WTC11 (cell line): ENCODE data around the gene FDXR. TPM values are rescaled to one million over a fixed set of nuclear protein-coding genes. Genes with fewer than 3 reads are reported as not detected.
A peak's percentile ranks its signal among the peaks of the same experiment; 100 is the strongest.

Source experiments
- ATAC-seq: fragments of 200-7000 bp; cut with Tn5 transposase; 2 replicates; pipeline ENCODE4 v1.10.0; 2021; ENCODE audit warnings: mild to moderate bottlenecking, moderate library complexity
- CTCF ChIA-PET: fragments of 300-600 bp; sonication (Branson Sonifier 250); formaldehyde crosslinking; loops from one replicate; lab custom pipeline; 2021; ENCODE audit warnings: antibody characterized with exemption; lab: Charles Lee
- POLR2A ChIA-PET: fragments of 350-600 bp; sonication (Branson Sonifier 250); formaldehyde crosslinking; loops from one replicate; lab custom pipeline; 2021; ENCODE audit warnings: antibody characterized with exemption; lab: Charles Lee
- DNase-seq: peaks from one replicate; pipeline ENCODE4 v3.0.0; 2021; ENCODE audit warnings: low spot score
- H3K27ac Mint-ChIP-seq: 2 replicates; pipeline ENCODE4 v1.8.0; 2021; ENCODE audit warnings: mixed read lengths
- H3K27me3 Mint-ChIP-seq: 2 replicates; pipeline ENCODE4 v1.8.0; 2021; ENCODE audit warnings: low read depth, mild to moderate bottlenecking, moderate library complexity, mixed read lengths
- H3K36me3 Mint-ChIP-seq: 2 replicates; pipeline ENCODE4 v1.8.0; 2021; ENCODE audit warnings: mixed read lengths
- H3K4me1 Mint-ChIP-seq: 2 replicates; pipeline ENCODE4 v1.8.0; 2022; ENCODE audit warnings: mixed read lengths
- H3K4me3 Mint-ChIP-seq: 2 replicates; pipeline ENCODE4 v1.8.0; 2021; ENCODE audit warnings: mild to moderate bottlenecking, moderate library complexity, mixed read lengths
- H3K9me3 Mint-ChIP-seq: 2 replicates; pipeline ENCODE4 v1.8.0; 2021; ENCODE audit warnings: mixed read lengths
- CREM ChIP-seq: sonication (generic); formaldehyde crosslinking; IDR thresholded peaks from 2 replicates; pipeline ENCODE4 v1.8.1; 2022; ENCODE audit warnings: mild to moderate bottlenecking, missing genetic modification reagents, moderate library complexity
- CTCF ChIP-seq: fragments of 200-600 bp; IDR thresholded peaks from 2 replicates; pipeline ENCODE4 v1.8.0; 2022; ENCODE audit warnings: antibody characterized with exemption
- ELF4 ChIP-seq: sonication (generic); formaldehyde crosslinking; IDR thresholded peaks from 2 replicates; pipeline ENCODE4 v1.8.1; 2022; ENCODE audit warnings: low read depth, mild to moderate bottlenecking, moderate library complexity, missing genetic modification reagents
- FOXJ3 ChIP-seq: sonication (generic); formaldehyde crosslinking; IDR thresholded peaks from 2 replicates; pipeline ENCODE4 v1.9.0; 2021; ENCODE audit warnings: missing genetic modification reagents, mild to moderate bottlenecking, borderline replicate concordance
- FOXP1 ChIP-seq: sonication (generic); formaldehyde crosslinking; IDR thresholded peaks from 2 replicates; pipeline ENCODE4 v1.8.0; 2022; ENCODE audit warnings: missing genetic modification reagents, mild to moderate bottlenecking, moderate library complexity, borderline replicate concordance
- GABPB1 ChIP-seq: sonication (generic); formaldehyde crosslinking; IDR thresholded peaks from 2 replicates; pipeline ENCODE4 v1.8.1; 2023; ENCODE audit warnings: mild to moderate bottlenecking, missing genetic modification reagents
- HMGXB4 ChIP-seq: sonication (generic); formaldehyde crosslinking; IDR thresholded peaks from 2 replicates; pipeline ENCODE4 v1.8.1; 2023; ENCODE audit warnings: mild to moderate bottlenecking, moderate library complexity, missing genetic modification reagents
- OVOL2 ChIP-seq: fragments of 250-450 bp; sonication (Bioruptor Pico); IDR thresholded peaks from 2 replicates; pipeline ENCODE4 v1.9.0; 2021; ENCODE audit warnings: mild to moderate bottlenecking, borderline replicate concordance
- SMAD4 ChIP-seq: sonication (generic); formaldehyde crosslinking; IDR thresholded peaks from 2 replicates; pipeline ENCODE4 v1.8.0; 2022; ENCODE audit warnings: mild to moderate bottlenecking, missing genetic modification reagents
- SOX15 ChIP-seq: fragments of 250-450 bp; sonication (Bioruptor Pico); IDR thresholded peaks from 2 replicates; pipeline ENCODE4 v1.9.0; 2021; ENCODE audit warnings: mild to moderate bottlenecking
- STAT6 ChIP-seq: sonication (generic); formaldehyde crosslinking; conservative IDR thresholded peaks from 2 replicates; pipeline ENCODE4 v1.8.1; 2023; ENCODE audit warnings: mild to moderate bottlenecking, low read depth, missing genetic modification reagents, moderate library complexity
- TEAD4 ChIP-seq: sonication (generic); formaldehyde crosslinking; IDR thresholded peaks from 2 replicates; pipeline ENCODE4 v1.8.0; 2022; ENCODE audit warnings: mild to moderate bottlenecking, missing genetic modification reagents
- USF1 ChIP-seq: sonication (generic); formaldehyde crosslinking; IDR thresholded peaks from 2 replicates; pipeline ENCODE4 v1.8.0; 2022; ENCODE audit warnings: mild to moderate bottlenecking, missing genetic modification reagents
- ZBTB21 ChIP-seq: sonication (generic); formaldehyde crosslinking; IDR thresholded peaks from 2 replicates; pipeline ENCODE4 v1.8.1; 2023; ENCODE audit warnings: mild to moderate bottlenecking, missing genetic modification reagents, borderline replicate concordance
- ZNF121 ChIP-seq: sonication (generic); formaldehyde crosslinking; IDR thresholded peaks from 2 replicates; pipeline ENCODE4 v1.8.0; 2023; ENCODE audit warnings: missing genetic modification reagents
- ZNF138 ChIP-seq: sonication (generic); formaldehyde crosslinking; conservative IDR thresholded peaks from 2 replicates; pipeline ENCODE4 v1.8.1; 2022; ENCODE audit warnings: mild to moderate bottlenecking, moderate library complexity, missing genetic modification reagents
- ZNF423 ChIP-seq: fragments of 250-450 bp; sonication (Bioruptor Pico); IDR thresholded peaks from 2 replicates; pipeline ENCODE4 v2.1.2; 2022; ENCODE audit warnings: mild to moderate bottlenecking, moderate library complexity
- total RNA-seq: library from RNA; stranded (reverse); gene quantifications from 3 replicates; pipeline ENCODE4 v1.2.3, GENCODE V29; 2021
- TF ChIP-seq, protein P1 (sequence below): sonication (generic); formaldehyde crosslinking; IDR thresholded peaks from 2 replicates; pipeline ENCODE4 v1.8.1; 2022; ENCODE audit warnings: low read depth, missing genetic modification reagents, borderline replicate concordance
- TF ChIP-seq, protein P2 (sequence below): sonication (generic); formaldehyde crosslinking; conservative IDR thresholded peaks from 2 replicates; pipeline ENCODE4 v1.8.1; 2022; ENCODE audit warnings: mild to moderate bottlenecking, missing genetic modification reagents
- TF ChIP-seq, protein P3 (sequence below): sonication (generic); formaldehyde crosslinking; IDR thresholded peaks from 2 replicates; pipeline ENCODE4 v1.8.0; 2023; ENCODE audit warnings: mild to moderate bottlenecking, missing genetic modification reagents

The FDXR gene
- total RNA-seq, 1 experiment from 2014 or later = 52.8 TPM

- TF ChIP-seq, protein P1, sequence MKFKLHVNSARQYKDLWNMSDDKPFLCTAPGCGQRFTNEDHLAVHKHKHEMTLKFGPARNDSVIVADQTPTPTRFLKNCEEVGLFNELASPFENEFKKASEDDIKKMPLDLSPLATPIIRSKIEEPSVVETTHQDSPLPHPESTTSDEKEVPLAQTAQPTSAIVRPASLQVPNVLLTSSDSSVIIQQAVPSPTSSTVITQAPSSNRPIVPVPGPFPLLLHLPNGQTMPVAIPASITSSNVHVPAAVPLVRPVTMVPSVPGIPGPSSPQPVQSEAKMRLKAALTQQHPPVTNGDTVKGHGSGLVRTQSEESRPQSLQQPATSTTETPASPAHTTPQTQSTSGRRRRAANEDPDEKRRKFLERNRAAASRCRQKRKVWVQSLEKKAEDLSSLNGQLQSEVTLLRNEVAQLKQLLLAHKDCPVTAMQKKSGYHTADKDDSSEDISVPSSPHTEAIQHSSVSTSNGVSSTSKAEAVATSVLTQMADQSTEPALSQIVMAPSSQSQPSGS (CRISPR knock-in tag) = no peak
- no peak for TF ChIP-seq CREM (CRISPR knock-in tag)
- no peak for TF ChIP-seq ELF4
- TF ChIP-seq FOXJ3 (CRISPR knock-in tag) = no peak
- no peak for TF ChIP-seq TEAD4
Measured at GRCh38 chr17:74918906-74919305, 46.1 kb upstream of the FDXR start (continued).

GRCh38 chr17:74917430-74917829 is 44.6 kb upstream of the FDXR start:
- H3K4me1 Mint-ChIP-seq = peaks cover 9% of the 10 kb centered on the region
- H3K4me3 Mint-ChIP-seq = no peak overlapping the region
- ATAC-seq (no peak), DNase-seq (peak; percentile 10)
- ChIA-PET CTCF (interaction anchor here (0.6 to 2.7 kb wide), 3 partner anchors 40 to 549 kb away, joined by 5 to 14 read pairs (median 7); no protein-coding TSS in a partner anchor), POLR2A (no interaction called here)
- TF ChIP-seq, protein P2, sequence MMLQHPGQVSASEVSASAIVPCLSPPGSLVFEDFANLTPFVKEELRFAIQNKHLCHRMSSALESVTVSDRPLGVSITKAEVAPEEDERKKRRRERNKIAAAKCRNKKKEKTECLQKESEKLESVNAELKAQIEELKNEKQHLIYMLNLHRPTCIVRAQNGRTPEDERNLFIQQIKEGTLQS (CRISPR knock-in tag) = no peak
- TF ChIP-seq FOXJ3 (CRISPR knock-in tag) (no peak), CTCF (no peak), SMAD4 (no peak)
- H3K27ac Mint-ChIP-seq = no peak overlapping the region
- peaks cover 13% of the 10 kb centered on the region for H3K9me3 Mint-ChIP-seq
- H3K36me3 Mint-ChIP-seq = no peaks in the 10 kb centered on the region; the same call in 1 of the 2 replicates
- H3K27me3 Mint-ChIP-seq = peaks cover 29% of the 10 kb centered on the region

GRCh38 chr17:74916851-74917199 is 44.0 kb upstream of the FDXR start:
- CTCF ChIA-PET = interaction anchor here (1.5 to 2.7 kb wide), 3 partner anchors 41 to 46 kb away, joined by 3 to 14 read pairs (median 7); no protein-coding TSS in a partner anchor
- ATAC-seq (no peak), DNase-seq (no peak)
- H3K4me1 Mint-ChIP-seq = peaks cover 9% of the 10 kb centered on the region
- TF ChIP-seq GABPB1 (CRISPR knock-in tag) = no peak
- TF ChIP-seq ZNF138 = no peak
- TF ChIP-seq ZNF121 (CRISPR knock-in tag) = no peak
- TF ChIP-seq ZNF423 (CRISPR knock-in tag) = no peak
- no peak for TF ChIP-seq FOXP1
- TF ChIP-seq ZBTB21 (CRISPR knock-in tag) = no peak
- TF ChIP-seq HMGXB4 (CRISPR knock-in tag) = no peak
- TF ChIP-seq SOX15 (CRISPR knock-in tag) = no peak
- no peak for TF ChIP-seq STAT6
- TF ChIP-seq USF1 = no peak
- TF ChIP-seq OVOL2 (CRISPR knock-in tag) = no peak
- TF ChIP-seq, protein P3, sequence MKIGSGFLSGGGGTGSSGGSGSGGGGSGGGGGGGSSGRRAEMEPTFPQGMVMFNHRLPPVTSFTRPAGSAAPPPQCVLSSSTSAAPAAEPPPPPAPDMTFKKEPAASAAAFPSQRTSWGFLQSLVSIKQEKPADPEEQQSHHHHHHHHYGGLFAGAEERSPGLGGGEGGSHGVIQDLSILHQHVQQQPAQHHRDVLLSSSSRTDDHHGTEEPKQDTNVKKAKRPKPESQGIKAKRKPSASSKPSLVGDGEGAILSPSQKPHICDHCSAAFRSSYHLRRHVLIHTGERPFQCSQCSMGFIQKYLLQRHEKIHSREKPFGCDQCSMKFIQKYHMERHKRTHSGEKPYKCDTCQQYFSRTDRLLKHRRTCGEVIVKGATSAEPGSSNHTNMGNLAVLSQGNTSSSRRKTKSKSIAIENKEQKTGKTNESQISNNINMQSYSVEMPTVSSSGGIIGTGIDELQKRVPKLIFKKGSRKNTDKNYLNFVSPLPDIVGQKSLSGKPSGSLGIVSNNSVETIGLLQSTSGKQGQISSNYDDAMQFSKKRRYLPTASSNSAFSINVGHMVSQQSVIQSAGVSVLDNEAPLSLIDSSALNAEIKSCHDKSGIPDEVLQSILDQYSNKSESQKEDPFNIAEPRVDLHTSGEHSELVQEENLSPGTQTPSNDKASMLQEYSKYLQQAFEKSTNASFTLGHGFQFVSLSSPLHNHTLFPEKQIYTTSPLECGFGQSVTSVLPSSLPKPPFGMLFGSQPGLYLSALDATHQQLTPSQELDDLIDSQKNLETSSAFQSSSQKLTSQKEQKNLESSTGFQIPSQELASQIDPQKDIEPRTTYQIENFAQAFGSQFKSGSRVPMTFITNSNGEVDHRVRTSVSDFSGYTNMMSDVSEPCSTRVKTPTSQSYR (CRISPR knock-in tag) = no peak
- H3K27me3 Mint-ChIP-seq = peaks cover 27% of the 10 kb centered on the region
- no peaks in the 10 kb centered on the region; the same call in 1 of the 2 replicates for H3K36me3 Mint-ChIP-seq
- POLR2A ChIA-PET = interaction anchor here (0.9 kb wide), 1 partner anchor 95 kb away, joined by 3 read pairs; the partner anchor contains the start of gene MRPL58
- H3K9me3 Mint-ChIP-seq = peaks cover 15% of the 10 kb centered on the region
- H3K27ac Mint-ChIP-seq = peak overlapping the region; percentile 44; the same call in 1 of the 2 replicates
- H3K4me3 Mint-ChIP-seq = no peak overlapping the region
